HCT116 (cell line): ENCODE measurements around the gene PER2. TPM values are rescaled to one million over a fixed set of nuclear protein-coding genes. Genes with fewer than 3 reads are reported as not detected.

Experiments used
- ATAC-seq: fragments of 200-7000 bp; cut with Tn5 transposase; 2 replicates; pipeline ENCODE4 v1.9.1; 2020; ENCODE audit warnings: mild to moderate bottlenecking, moderate library complexity
- BruUV-seq: library from RNA; stranded (reverse); fragments of 400-500 nt; replicated peaks from 2 replicates; lab custom pipeline; 2021; lab: Mats Ljungman, UMichigan
- CTCF ChIA-PET: fragments of 300-600 bp; sonication (Branson Sonifier 250); formaldehyde crosslinking; loops from one replicate; lab custom pipeline; 2021; ENCODE audit warnings: antibody characterized with exemption; lab: Charles Lee
- POLR2A ChIA-PET: fragments of 300-600, 350-600 bp; sonication (Branson Sonifier 250); formaldehyde crosslinking; loops from one replicate; lab custom pipeline; 2021; ENCODE audit warnings: antibody characterized with exemption; lab: Charles Lee
- RAD21 ChIA-PET, 2 experiments: fragments of 300-600 bp; sonication (Branson Sonifier 250); formaldehyde crosslinking; loops; one replicate each; lab custom pipeline; 2023; ENCODE audit warnings: low total read pairs in 2 of 2; ENCODE audit not compliant: uncharacterized antibody in 2 of 2, unreplicated experiment in 2 of 2, low non-redundant PET in 1 of 2; lab: Charles Lee
- DNase-seq: peaks from one replicate; pipeline ENCODE4 v3.0.0-alpha.2; 2010; ENCODE audit warnings: low read depth, low spot score
- H2AFZ ChIP-seq: fragments of 200-600 bp; shearing (Covaris generic), sonication (generic); 2 replicates; pipeline ENCODE4 v1.6.1; 2017; ENCODE audit warnings: low read depth, mixed run types, mixed read lengths, antibody characterized with exemption, low read length; ENCODE audit not compliant: poor library complexity, severe bottlenecking
- H3K27ac ChIP-seq: 2 replicates; pipeline ENCODE4 v1.5.1; 2012; ENCODE audit warnings: low read depth, low read length
- H3K27me3 ChIP-seq: fragments of 200-600 bp; sonication (generic); 2 replicates; pipeline ENCODE4 v1.6.1; 2016; ENCODE audit warnings: mixed run types, low read length, mixed read lengths; ENCODE audit not compliant: insufficient read depth
- H3K36me3 ChIP-seq, 2 experiments: fragments of 200-500 bp in 1 of 2; fragments of 200-600 bp in 1 of 2; sonication (Bioruptor generic) in 1 of 2; sonication (generic) in 1 of 2; 2 replicates each; pipeline versions ENCODE4 v1.5.1 to v1.6.1; 2014 to 2016; ENCODE audit warnings: low read length in 2 of 2, inconsistent platforms in 1 of 2, mixed read lengths in 1 of 2, mixed run types in 1 of 2; ENCODE audit not compliant: insufficient read depth in 2 of 2, control insufficient read depth in 1 of 2
- H3K4me1 ChIP-seq, 2 experiments: fragments of 200-600 bp in 1 of 2; sonication (generic) in 1 of 2; 2 replicates each; pipeline versions ENCODE4 v1.5.1 to v1.6.1; 2012 to 2017; ENCODE audit warnings: low read length in 2 of 2, inconsistent platforms in 1 of 2, mild to moderate bottlenecking in 1 of 2, mixed read lengths in 1 of 2, mixed run types in 1 of 2, moderate library complexity in 1 of 2; ENCODE audit not compliant: insufficient read depth in 2 of 2, control insufficient read depth in 1 of 2
- H3K4me2 ChIP-seq: fragments of 200-600 bp; sonication (generic); 2 replicates; pipeline ENCODE4 v1.6.1; 2017; ENCODE audit warnings: mixed run types, low read length, mixed read lengths
- H3K4me3 ChIP-seq, 2 experiments: fragments of 200-600 bp in 1 of 2; sonication (generic) in 1 of 2; replicated peaks in 1 of 2; 2 replicates each; pipeline ENCODE4 v1.5.1; 2011 to 2016; ENCODE audit warnings: low read length in 2 of 2, control low read depth in 1 of 2, low read depth in 1 of 2, mild to moderate bottlenecking in 1 of 2, mixed read lengths in 1 of 2, mixed run types in 1 of 2
- H3K79me2 ChIP-seq: fragments of 200-600 bp; sonication (generic); 2 replicates; pipeline ENCODE4 v1.6.1; 2017; ENCODE audit warnings: mild to moderate bottlenecking, mixed run types, low read length, moderate library complexity, mixed read lengths; ENCODE audit not compliant: insufficient read depth
- H3K9ac ChIP-seq: fragments of 200-600 bp; sonication (generic); 2 replicates; pipeline ENCODE4 v1.6.1; 2016; ENCODE audit warnings: low read length, mixed read lengths
- H3K9me2 ChIP-seq: fragments of 200-600 bp; sonication (generic), shearing (Covaris generic); 2 replicates; pipeline ENCODE4 v1.6.1; 2017; ENCODE audit warnings: mixed run types, mild to moderate bottlenecking, moderate library complexity; ENCODE audit not compliant: insufficient read depth
- H3K9me3 ChIP-seq, 2 experiments: fragments of 200-500 bp in 1 of 2; fragments of 200-600 bp in 1 of 2; sonication (Bioruptor generic) in 1 of 2; sonication (generic) in 1 of 2; 2 replicates each; pipeline ENCODE4 v1.6.1; 2014 to 2017; ENCODE audit warnings: low read length in 2 of 2, mixed read lengths in 2 of 2, inconsistent platforms in 1 of 2, low read depth in 1 of 2, mild to moderate bottlenecking in 1 of 2, mixed run types in 1 of 2, moderate library complexity in 1 of 2; ENCODE audit not compliant: control insufficient read depth in 1 of 2, insufficient read depth in 1 of 2
- H4K20me1 ChIP-seq: fragments of 200-600 bp; sonication (generic), shearing (Covaris generic); 2 replicates; pipeline ENCODE4 v1.6.1; 2017; ENCODE audit warnings: mixed run types, mild to moderate bottlenecking, moderate library complexity; ENCODE audit not compliant: insufficient read depth
- CTCF ChIP-seq, 3 experiments: fragments of 200-600 bp in 1 of 3; sonication (generic) in 1 of 3; IDR thresholded peaks in 2 of 3; conservative IDR thresholded peaks in 1 of 3; 2 replicates each; pipeline ENCODE4 v1.5.1; 2012 to 2017; ENCODE audit warnings: low read depth in 2 of 3, low read length in 2 of 3, antibody characterized with exemption in 1 of 3, borderline replicate concordance in 1 of 3, control low read depth in 1 of 3, mild to moderate bottlenecking in 1 of 3, mixed read lengths in 1 of 3, mixed run types in 1 of 3, moderate library complexity in 1 of 3; ENCODE audit not compliant: insufficient read depth in 1 of 3
- FOSL1 ChIP-seq: IDR thresholded peaks from 2 replicates; pipeline ENCODE4 v1.6.1; 2012; ENCODE audit warnings: low read depth
- TCF7L2 ChIP-seq: IDR thresholded peaks from 2 replicates; pipeline ENCODE4 v1.7.0; 2011; ENCODE audit warnings: borderline replicate concordance, inconsistent platforms; ENCODE audit not compliant: insufficient read depth, insufficient read length; ENCODE audit errors: extremely low read depth
- ZBTB33 ChIP-seq: IDR thresholded peaks from 2 replicates; pipeline ENCODE4 v1.6.1; 2011; ENCODE audit warnings: mild to moderate bottlenecking, low read length, moderate library complexity; ENCODE audit not compliant: insufficient replicate concordance; ENCODE audit errors: extremely low read depth
- intact Hi-C: fragments of 100-400 bp; cut with micrococcal nuclease; formaldehyde crosslinking; loops from 2 replicates; pipeline ENCODE4 v1.10.0; 2022
- total RNA-seq: library from RNA; stranded (reverse); gene quantifications from one replicate; pipeline ENCODE4 v1.2.1, GENCODE V29; 2021; ENCODE audit not compliant: unreplicated experiment

The PER2 gene
- total RNA-seq, 1 experiment from 2014 or later, result 18.7 TPM

- Histone ChIP-seq H4K20me1 (0 out of 2 replicates have a peak, but pooled peaks cover 4% of the 10 kb centered on the region), H3K4me2 (no peak overlapping the region), H3K79me2 (peaks cover 43% of the 10 kb centered on the region), H3K9me2 (no peaks in the 10 kb centered on the region), H3K9ac (no peak overlapping the region), H3K4me1 (no peaks in the 10 kb centered on the region), H3K27ac (no peak overlapping the region), H3K27me3 (no peaks in the 10 kb centered on the region), H3K4me3 (no peak overlapping the region), H3K9me3 (no peaks in the 10 kb centered on the region), H2AFZ (no peak overlapping the region), H3K36me3 (peaks cover 0 to 8% of the 10 kb centered on the region in 2 experiments; a peak in 1 of 4 replicates)
- BruUV-seq, result no TSS peak
- POLR2A ChIA-PET, result no interaction called here
- no peak for DNase-seq
- intact Hi-C loops, result no loop called here
- CTCF ChIA-PET, result interaction anchor here (0.6 kb wide), 1 partner anchor 837 kb away, joined by 3 read pairs; no protein-coding TSS in a partner anchor
- RAD21 ChIA-PET, result no interaction called here
- TF ChIP-seq CTCF (IDR thresholded peaks at IDR 0.05 in 2 of 3, conservative IDR thresholded peaks at IDR 0.05 in 1 of 3; ENCODE audit: borderline replicate concordance in 1 of 3, insufficient read depth in 1 of 3, low read depth in 2 of 3, low read length in 2 of 3) (no peak), ZBTB33 (no peak), FOSL1 (no peak), TCF7L2 (no peak)
- TF ChIP-seq, all 23 proteins: peak for 0
- ATAC-seq, result no peak
Measured at GRCh38 chr2:238280083-238280825, 8.2 kb downstream of the PER2 start.
